Breast epithelium (tissue), 4 donors: Measurements from ENCODE around the gene PTCD2. TPM values are rescaled to one million over a fixed set of nuclear protein-coding genes. Genes with fewer than 3 reads are reported as not detected.
"Not testable (repeated sequence)": the region's sequence is repeated elsewhere in the genome, so short reads cannot be mapped to it uniquely, and the experiment has no call there.

Experiments
- DNase-seq, 2 donors: peaks; one replicate each; pipeline ENCODE4 v3.0.0-alpha.2; 2019; ENCODE audit warnings: low spot score in 2 of 2
- H3K27ac ChIP-seq, 2 donors: fragments of 200-600 bp; sonication (generic) in 1 of 2; one replicate each; pipeline ENCODE4 v1.5.1; 2016 to 2019; ENCODE audit warnings: mild to moderate bottlenecking in 1 of 2
- H3K27me3 ChIP-seq, 2 donors: fragments of 200-600 bp; sonication (generic) in 1 of 2; one replicate each; pipeline versions ENCODE4 v1.5.1 to v1.6.0; 2017 to 2019; ENCODE audit warnings: control low read depth in 1 of 2, mild to moderate bottlenecking in 1 of 2
- H3K36me3 ChIP-seq: fragments of 200-600 bp; one replicate; pipeline ENCODE4 v1.5.1; 2019
- H3K4me1 ChIP-seq, 2 donors: fragments of 200-600 bp; sonication (generic); one replicate each; pipeline ENCODE4 v1.5.1; 2016 to 2019; ENCODE audit warnings: control low read depth in 1 of 2
- H3K4me3 ChIP-seq, 3 donors: fragments of 200-600 bp; sonication (generic); 1 replicate in 2 of 3; 2 replicates in 1 of 3; pipeline ENCODE4 v1.5.1; 2016 to 2019; ENCODE audit warnings: mild to moderate bottlenecking in 3 of 3, moderate library complexity in 2 of 3
- H3K9me3 ChIP-seq, 2 donors: fragments of 200-600 bp; sonication (generic) in 1 of 2; one replicate each; pipeline ENCODE4 v1.5.1; 2016 to 2019; ENCODE audit warnings: control low read depth in 1 of 2
- CTCF ChIP-seq, 3 donors: fragments of 450-650 bp; IDR thresholded peaks; one replicate each; pipeline ENCODE4 v1.5.1; 2016 to 2017; ENCODE audit warnings: antibody characterized with exemption in 3 of 3, mild to moderate bottlenecking in 3 of 3, moderate library complexity in 3 of 3
- POLR2A ChIP-seq: fragments of 450-650 bp; IDR thresholded peaks from one replicate; pipeline ENCODE4 v1.6.1; 2016; ENCODE audit warnings: antibody characterized with exemption, mild to moderate bottlenecking, moderate library complexity
- POLR2AphosphoS5 ChIP-seq, 3 donors: sonication (generic); formaldehyde crosslinking; IDR thresholded peaks; one replicate each; pipeline ENCODE4 v1.6.1; 2017; ENCODE audit warnings: antibody characterized with exemption in 3 of 3
- intact Hi-C: fragments of 100-400 bp; cut with DNase I; formaldehyde crosslinking; loops from one replicate; pipeline ENCODE4 v1.15.1; 2023; ENCODE audit warnings: low total_unique reads
- total RNA-seq, 3 donors: library from RNA; depleted of rRNA; stranded (reverse); fragments of >200 nt; gene quantifications; one replicate each; pipeline ENCODE4 v1.1.0, GENCODE V29; 2016

The PTCD2 gene
- total RNA-seq, 3 donors from 2014 or later = 5.6 to 10.1 (median 7.5) TPM

GRCh38 chr5:72308853-72309191 is 11.4 kb upstream of the PTCD2 start:
- intact Hi-C loops = no loop called here
- no peaks in the 10 kb centered on the region for H3K27me3 ChIP-seq
- no peaks in the 10 kb centered on the region for H3K36me3 ChIP-seq
- no peaks in the 10 kb centered on the region for H3K4me1 ChIP-seq
- TF ChIP-seq CTCF (IDR thresholded peaks at IDR 0.05) (no peak), POLR2A (no peak), POLR2AphosphoS5 (IDR thresholded peaks at IDR 0.05) (no peak)
- H3K9me3 ChIP-seq = no peaks in the 10 kb centered on the region
- peak overlapping the region; percentile 93 to 98 for H3K27ac ChIP-seq
- H3K4me3 ChIP-seq = peak overlapping the region in 1 of 3 donors; percentile 76
- no peak for DNase-seq

- H3K4me1 ChIP-seq = no peaks in the 10 kb centered on the region
- intact Hi-C loops = loop anchor here (10.0 kb wide), 1 partner anchor 528 kb away; no protein-coding TSS in a partner anchor
- no peaks in the 10 kb centered on the region for H3K27me3 ChIP-seq
- no peak for TF ChIP-seq POLR2AphosphoS5 (IDR thresholded peaks at IDR 0.05)
- no peak for TF ChIP-seq CTCF (IDR thresholded peaks at IDR 0.05)
- TF ChIP-seq POLR2A = no peak
- no peak overlapping the region for H3K4me3 ChIP-seq
- DNase-seq = no peak
- H3K9me3 ChIP-seq = no peaks in the 10 kb centered on the region
- no peak overlapping the region for H3K27ac ChIP-seq
- no peaks in the 10 kb centered on the region for H3K36me3 ChIP-seq
These were observed 7.0 kb upstream of the PTCD2 start for GRCh38 chr5:72313141-72313540.

GRCh38 chr5:72314571-72315172 is 5.5 kb upstream of the PTCD2 start:
- Histone ChIP-seq H3K27me3 (no peaks in the 10 kb centered on the region), H3K36me3 (no peaks in the 10 kb centered on the region), H3K4me3 (no peak overlapping the region), H3K9me3 (no peaks in the 10 kb centered on the region), H3K27ac (no peak overlapping the region), H3K4me1 (no peaks in the 10 kb centered on the region)
- DNase-seq = no peak
- TF ChIP-seq POLR2AphosphoS5 (IDR thresholded peaks at IDR 0.05) (no peak), CTCF (IDR thresholded peaks at IDR 0.05) (no peak), POLR2A (no peak)
- intact Hi-C loops = loop anchor here (10.0 kb wide), 1 partner anchor 530 kb away; no protein-coding TSS in a partner anchor

GRCh38 chr5:72319435-72319975 is 668 bp upstream of the PTCD2 start:
- peak overlapping the region; percentile 72 to 76 for H3K27ac ChIP-seq

GRCh38 chr5:72324189-72324825 is 4.1 kb downstream of the PTCD2 start:
- H3K36me3 ChIP-seq = peaks cover 6% of the 10 kb centered on the region
- DNase-seq = no peak
- no peaks in the 10 kb centered on the region for H3K4me1 ChIP-seq
- intact Hi-C loops = no loop called here
- H3K9me3 ChIP-seq = no peaks in the 10 kb centered on the region
- H3K27me3 ChIP-seq = no peaks in the 10 kb centered on the region
- TF ChIP-seq POLR2AphosphoS5 (IDR thresholded peaks at IDR 0.05) = no peak
- TF ChIP-seq POLR2A = no peak
- no peak for TF ChIP-seq CTCF (IDR thresholded peaks at IDR 0.05)
- H3K27ac ChIP-seq = no peak overlapping the region
- no peak overlapping the region for H3K4me3 ChIP-seq

More at GRCh38 chr5:72319435-72319975, 668 bp upstream of the PTCD2 start:
- H3K9me3 ChIP-seq, DNase-seq, H3K36me3 ChIP-seq, H3K27me3 ChIP-seq, H3K4me1 ChIP-seq: not testable (repeated sequence)
- intact Hi-C loops = loop anchor here (10.0 kb wide), 1 partner anchor 535 kb away; no protein-coding TSS in a partner anchor
- H3K4me3 ChIP-seq = peak overlapping the region; percentile 60 to 90 (median 85)
